Upper lobe of left lung (tissue), 4 donors: ENCODE results near the gene LZTS2.

ENCODE experiments used
- EP300 ChIP-seq, 4 donors: sonication (generic); formaldehyde crosslinking; IDR thresholded peaks; one replicate each; pipeline ENCODE4 v1.5.1; 2017; ENCODE audit warnings: antibody characterized with exemption in 4 of 4, control low read depth in 2 of 4
- POLR2A ChIP-seq, 4 donors: fragments of 450-650 bp; IDR thresholded peaks; one replicate each; pipeline ENCODE4 v1.5.1; 2016 to 2017; ENCODE audit warnings: antibody characterized with exemption in 4 of 4, mild to moderate bottlenecking in 2 of 4
- POLR2AphosphoS5 ChIP-seq, 2 donors: sonication (generic); formaldehyde crosslinking; IDR thresholded peaks; one replicate each; pipeline ENCODE4 v1.5.1; 2017; ENCODE audit warnings: antibody characterized with exemption in 2 of 2
- TF ChIP-seq, protein P1 (sequence below), 6 experiments: fragments of 450-650 bp in 4 of 6; fragments of 200-600 bp in 2 of 6; sonication (generic) in 2 of 6; IDR thresholded peaks; one replicate each; pipeline ENCODE4 v1.5.1; 2016 to 2019; ENCODE audit warnings: antibody characterized with exemption in 6 of 6

DNA sequence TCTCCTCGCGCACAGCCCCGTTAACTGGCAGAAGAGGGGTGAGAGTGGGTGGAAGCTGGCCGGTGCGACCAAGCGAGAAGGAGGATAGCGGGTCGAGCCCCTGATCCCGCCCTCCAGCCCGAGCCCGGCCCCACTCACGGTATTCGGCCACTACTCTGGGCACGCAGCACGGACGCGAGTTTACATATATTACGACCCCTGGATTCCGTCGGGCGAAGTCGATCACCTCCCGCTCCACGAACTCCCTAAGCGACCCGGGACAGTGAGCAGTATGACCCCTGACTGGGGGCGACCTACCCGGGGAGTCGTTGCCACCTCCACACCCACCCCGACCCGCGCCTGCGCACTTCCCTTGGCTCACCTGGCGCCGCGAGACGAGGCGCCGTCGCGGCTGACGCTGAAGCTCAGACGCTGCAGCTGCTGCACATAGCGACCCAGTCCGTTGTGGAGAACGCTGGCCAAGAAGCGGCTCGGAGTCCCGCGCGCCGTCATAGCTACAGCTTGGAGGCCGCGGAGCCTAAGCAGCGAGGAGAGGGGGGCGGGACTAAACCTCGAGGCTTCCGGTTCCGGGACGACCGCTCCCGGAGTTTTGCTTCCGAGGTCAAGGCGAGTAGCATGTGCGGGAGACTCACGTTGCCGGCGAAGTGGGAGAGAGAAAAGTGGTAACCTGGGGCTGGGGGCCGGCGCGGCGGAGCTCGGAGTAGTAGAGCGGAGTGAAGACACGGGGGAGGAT lies 12.5 kb upstream of the LZTS2 start, which contains the start of the genes MRPL43 and TWNK:
- TF ChIP-seq POLR2A (IDR thresholded peaks at IDR 0.05), result peak in 1 of 4 donors; percentile 78
- TF ChIP-seq, protein P1, sequence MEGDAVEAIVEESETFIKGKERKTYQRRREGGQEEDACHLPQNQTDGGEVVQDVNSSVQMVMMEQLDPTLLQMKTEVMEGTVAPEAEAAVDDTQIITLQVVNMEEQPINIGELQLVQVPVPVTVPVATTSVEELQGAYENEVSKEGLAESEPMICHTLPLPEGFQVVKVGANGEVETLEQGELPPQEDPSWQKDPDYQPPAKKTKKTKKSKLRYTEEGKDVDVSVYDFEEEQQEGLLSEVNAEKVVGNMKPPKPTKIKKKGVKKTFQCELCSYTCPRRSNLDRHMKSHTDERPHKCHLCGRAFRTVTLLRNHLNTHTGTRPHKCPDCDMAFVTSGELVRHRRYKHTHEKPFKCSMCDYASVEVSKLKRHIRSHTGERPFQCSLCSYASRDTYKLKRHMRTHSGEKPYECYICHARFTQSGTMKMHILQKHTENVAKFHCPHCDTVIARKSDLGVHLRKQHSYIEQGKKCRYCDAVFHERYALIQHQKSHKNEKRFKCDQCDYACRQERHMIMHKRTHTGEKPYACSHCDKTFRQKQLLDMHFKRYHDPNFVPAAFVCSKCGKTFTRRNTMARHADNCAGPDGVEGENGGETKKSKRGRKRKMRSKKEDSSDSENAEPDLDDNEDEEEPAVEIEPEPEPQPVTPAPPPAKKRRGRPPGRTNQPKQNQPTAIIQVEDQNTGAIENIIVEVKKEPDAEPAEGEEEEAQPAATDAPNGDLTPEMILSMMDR (IDR thresholded peaks at IDR 0.05), result peak in 1 of 6 experiments; percentile 27
- no peak for TF ChIP-seq EP300 (IDR thresholded peaks at IDR 0.05)
- peak; percentile 69 to 74 for TF ChIP-seq POLR2AphosphoS5 (IDR thresholded peaks at IDR 0.05)
